Sigmoid colon (tissue), 7 donors: Measurements from ENCODE around the gene SYTL2. TPM values are rescaled to one million over a fixed set of nuclear protein-coding genes. Genes with fewer than 3 reads are reported as not detected.
"Not testable (repeated sequence)": the region's sequence is repeated elsewhere in the genome, so short reads cannot be mapped to it uniquely, and the experiment has no call there.

Source experiments
- DNase-seq: peaks from one replicate; pipeline ENCODE4 v3.0.0-alpha.2; 2019
- H3K27ac ChIP-seq, 4 donors: fragments of 200-600 bp; sonication (generic); one replicate each; pipeline ENCODE4 v1.5.1; 2016 to 2019; ENCODE audit warnings: mild to moderate bottlenecking in 1 of 4
- H3K27me3 ChIP-seq, 3 donors: fragments of 200-600 bp; sonication (generic); one replicate each; pipeline ENCODE4 v1.5.1; 2019; ENCODE audit warnings: mild to moderate bottlenecking in 1 of 3
- H3K36me3 ChIP-seq, 4 donors: fragments of 200-600 bp; sonication (generic); one replicate each; pipeline ENCODE4 v1.5.1; 2016 to 2019
- H3K4me1 ChIP-seq, 4 donors: fragments of 200-600 bp; sonication (generic); one replicate each; pipeline ENCODE4 v1.5.1; 2017 to 2019
- H3K4me3 ChIP-seq, 4 donors: fragments of 200-600 bp; sonication (generic); one replicate each; pipeline ENCODE4 v1.5.1; 2017 to 2019; ENCODE audit warnings: mild to moderate bottlenecking in 2 of 4, moderate library complexity in 1 of 4
- H3K9me3 ChIP-seq, 4 donors: fragments of 200-600 bp in 3 of 4; sonication (generic) in 3 of 4; one replicate each; pipeline versions ENCODE4 v1.5.1 to v1.6.1; 2013 to 2019
- EP300 ChIP-seq, 4 donors: sonication (generic); formaldehyde crosslinking; IDR thresholded peaks; one replicate each; pipeline ENCODE4 v1.6.1; 2017; ENCODE audit warnings: antibody characterized with exemption in 4 of 4
- POLR2A ChIP-seq, 2 donors: fragments of 450-650 bp; IDR thresholded peaks; one replicate each; pipeline ENCODE4 v1.6.1; 2016; ENCODE audit warnings: antibody characterized with exemption in 2 of 2, mild to moderate bottlenecking in 2 of 2, moderate library complexity in 2 of 2
- POLR2AphosphoS5 ChIP-seq, 4 donors: sonication (generic); formaldehyde crosslinking; IDR thresholded peaks; one replicate each; pipeline ENCODE4 v1.6.1; 2017; ENCODE audit warnings: antibody characterized with exemption in 4 of 4
- WGBS, 2 donors: extraction: QIAGEN DNeasy Blood & Tissue Kit; methylation state at CpG; one replicate each; pipeline ENCODE4 v1.1.7; 2013; 5-methylcytosine and 5-hydroxymethylcytosine counted together
- intact Hi-C: fragments of 100-400 bp; cut with DNase I; formaldehyde crosslinking; loops from one replicate; pipeline ENCODE4 v1.15.1; 2023
- polyA plus RNA-seq, 3 donors: library from polyadenylated mRNA; stranded (reverse); fragments of 200-250 nt; gene quantifications; one replicate each; pipeline ENCODE4 v1.2.3, GENCODE V29; 2013
- total RNA-seq, 4 donors: library from RNA; depleted of rRNA; stranded (reverse); fragments of >200 nt; gene quantifications; one replicate each; pipeline ENCODE4 v1.1.0, GENCODE V29; 2016
- TF ChIP-seq, protein P1 (sequence below), 4 experiments: fragments of 450-650 bp in 3 of 4; fragments of 200-600 bp in 1 of 4; IDR thresholded peaks; one replicate each; pipeline ENCODE4 v1.5.1; 2016 to 2019; ENCODE audit warnings: antibody characterized with exemption in 4 of 4, mild to moderate bottlenecking in 3 of 4, moderate library complexity in 2 of 4
- donor health status: healthy with polysubstance abuse.
- donor health status: Bipolar disorder and iron deficiency.
- donor health status: healthy.

Gene SYTL2
- total and polyA plus RNA-seq, 7 donors = 9.0 to 104 (median 30.2) TPM

DNA sequence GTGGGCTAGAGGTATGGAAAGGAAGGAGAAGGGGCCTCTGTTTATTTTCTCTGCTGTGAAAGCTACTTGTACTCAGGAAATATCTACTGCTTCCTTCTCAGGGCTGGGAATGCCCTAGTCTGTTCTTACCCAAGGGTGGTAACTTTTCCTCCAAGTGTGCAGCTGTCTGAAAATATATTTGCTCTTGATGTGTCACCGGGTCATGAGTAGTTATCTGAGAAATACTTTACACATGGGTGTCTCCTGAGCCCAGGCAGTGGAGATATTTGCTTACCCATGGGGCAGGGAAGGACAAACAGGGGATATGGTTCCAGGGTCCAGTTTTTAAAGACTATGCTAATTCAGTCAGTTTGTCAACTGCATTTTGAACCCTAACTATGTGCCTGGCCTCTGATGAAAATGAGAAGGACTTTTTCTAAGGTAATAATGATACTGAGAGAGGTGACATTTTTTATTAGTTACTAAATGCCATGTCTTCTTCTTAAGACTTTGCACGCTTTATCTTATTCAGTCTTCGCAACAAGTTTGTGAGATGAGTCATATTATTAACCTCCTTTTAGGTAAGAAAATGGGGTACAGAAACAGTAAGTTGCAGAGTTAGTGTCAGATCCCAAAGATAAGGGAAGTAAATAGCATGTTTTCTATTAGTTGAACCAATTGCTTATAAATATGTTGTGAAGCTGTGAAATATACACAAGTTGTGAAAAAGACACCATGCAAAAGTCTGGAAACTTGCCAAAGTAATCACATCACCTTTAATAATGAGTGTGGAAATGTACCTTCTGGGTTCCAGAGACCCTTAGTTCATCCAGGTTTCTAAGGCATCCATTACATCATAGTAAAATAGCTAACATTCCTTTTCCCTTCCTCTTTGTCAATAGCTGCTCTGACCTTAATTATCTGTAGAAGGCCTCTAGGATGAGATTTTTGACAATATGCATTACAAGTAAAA is 22.9 kb downstream of the SYTL2 start:
- 30 to 69% methylated on average over 3 of the region's 3 CpGs for WGBS, 2 donors
- Histone ChIP-seq H3K4me1 (no peaks in the 10 kb centered on the region), H3K9me3 (no peaks in the 10 kb centered on the region), H3K4me3 (no peak overlapping the region), H3K27me3 (no peaks in the 10 kb centered on the region), H3K36me3 (no peaks in the 10 kb centered on the region), H3K27ac (no peak overlapping the region)
- TF ChIP-seq POLR2A (IDR thresholded peaks at IDR 0.05) = no peak
- TF ChIP-seq POLR2AphosphoS5 (IDR thresholded peaks at IDR 0.05) = no peak
- TF ChIP-seq, protein P1, sequence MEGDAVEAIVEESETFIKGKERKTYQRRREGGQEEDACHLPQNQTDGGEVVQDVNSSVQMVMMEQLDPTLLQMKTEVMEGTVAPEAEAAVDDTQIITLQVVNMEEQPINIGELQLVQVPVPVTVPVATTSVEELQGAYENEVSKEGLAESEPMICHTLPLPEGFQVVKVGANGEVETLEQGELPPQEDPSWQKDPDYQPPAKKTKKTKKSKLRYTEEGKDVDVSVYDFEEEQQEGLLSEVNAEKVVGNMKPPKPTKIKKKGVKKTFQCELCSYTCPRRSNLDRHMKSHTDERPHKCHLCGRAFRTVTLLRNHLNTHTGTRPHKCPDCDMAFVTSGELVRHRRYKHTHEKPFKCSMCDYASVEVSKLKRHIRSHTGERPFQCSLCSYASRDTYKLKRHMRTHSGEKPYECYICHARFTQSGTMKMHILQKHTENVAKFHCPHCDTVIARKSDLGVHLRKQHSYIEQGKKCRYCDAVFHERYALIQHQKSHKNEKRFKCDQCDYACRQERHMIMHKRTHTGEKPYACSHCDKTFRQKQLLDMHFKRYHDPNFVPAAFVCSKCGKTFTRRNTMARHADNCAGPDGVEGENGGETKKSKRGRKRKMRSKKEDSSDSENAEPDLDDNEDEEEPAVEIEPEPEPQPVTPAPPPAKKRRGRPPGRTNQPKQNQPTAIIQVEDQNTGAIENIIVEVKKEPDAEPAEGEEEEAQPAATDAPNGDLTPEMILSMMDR (IDR thresholded peaks at IDR 0.05) = no peak
- TF ChIP-seq EP300 (IDR thresholded peaks at IDR 0.05) = no peak
- intact Hi-C loops = no loop called here
- DNase-seq = no peak

DNA sequence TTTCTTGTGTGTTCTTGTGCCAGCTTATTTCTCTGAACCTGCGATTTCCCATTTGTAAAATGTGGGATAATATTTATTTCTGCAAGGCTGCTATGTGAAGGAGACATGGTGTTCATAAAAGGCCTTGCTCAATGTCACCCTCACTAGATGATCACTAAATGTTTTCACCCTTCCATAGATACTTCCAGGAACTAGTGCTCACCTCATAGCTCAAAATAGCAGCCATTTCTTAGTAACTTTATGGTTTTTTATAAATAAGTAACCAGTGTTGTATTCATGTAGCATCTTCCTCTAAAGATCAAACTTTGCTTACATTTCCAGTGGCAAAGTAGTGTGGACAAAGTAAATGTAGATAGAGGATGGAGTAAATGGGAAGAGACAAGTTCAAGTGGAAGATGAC is 23.8 kb downstream of the SYTL2 start:
- WGBS, 2 donors = 65 to 93% methylated on average over 1 of the region's 1 CpG
- intact Hi-C loops = no loop called here
- H3K4me1 ChIP-seq = no peaks in the 10 kb centered on the region
- no peak overlapping the region for H3K4me3 ChIP-seq
- H3K9me3 ChIP-seq = peaks cover 0 to 3% (median 0%) of the 10 kb centered on the region in 4 donors
- no peaks in the 10 kb centered on the region for H3K36me3 ChIP-seq
- H3K27me3 ChIP-seq = no peaks in the 10 kb centered on the region
- DNase-seq = no peak
- TF ChIP-seq, protein P1 (IDR thresholded peaks at IDR 0.05) = no peak
- TF ChIP-seq POLR2A (IDR thresholded peaks at IDR 0.05) = no peak
- TF ChIP-seq EP300 (IDR thresholded peaks at IDR 0.05) = no peak
- no peak for TF ChIP-seq POLR2AphosphoS5 (IDR thresholded peaks at IDR 0.05)
- H3K27ac ChIP-seq = no peak overlapping the region

DNA sequence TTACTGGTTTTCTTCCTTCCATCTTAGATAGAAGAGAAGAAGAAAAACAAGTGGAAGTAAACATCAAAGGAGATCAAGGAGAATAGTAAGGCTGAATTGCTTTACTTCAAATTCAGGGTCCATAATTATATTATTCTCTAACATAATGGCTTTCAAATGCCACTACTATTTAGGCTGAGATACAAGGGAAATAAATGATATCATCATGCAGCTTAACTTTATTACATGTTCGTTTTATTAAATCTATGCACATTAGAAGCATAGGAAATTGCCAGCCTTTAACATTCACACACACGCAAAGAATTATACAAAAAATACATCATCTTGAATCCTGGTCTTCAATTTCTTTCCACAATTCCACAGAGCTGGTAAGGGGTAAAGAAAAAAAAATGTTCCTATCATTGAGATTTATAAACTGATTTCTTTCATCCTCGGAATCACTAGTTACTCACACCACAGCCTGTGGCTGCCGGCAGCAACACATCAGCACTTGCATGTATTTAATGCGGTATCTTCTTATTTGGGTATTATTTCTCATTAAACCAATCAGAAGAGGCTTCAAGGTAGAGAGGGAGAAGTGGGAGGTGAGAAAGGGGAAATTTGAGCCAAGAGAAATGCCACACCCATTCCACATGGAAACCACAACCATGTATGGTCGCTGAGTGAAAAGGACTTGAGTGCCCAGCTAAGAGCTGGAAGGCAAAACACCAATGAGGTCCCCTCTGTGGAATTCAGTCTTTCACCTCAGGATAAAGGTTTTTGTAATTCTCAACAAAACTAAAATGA is 26.3 kb downstream of the SYTL2 start:
- Histone ChIP-seq H3K9me3 (peaks cover 0 to 4% (median 0%) of the 10 kb centered on the region in 4 donors), H3K27ac (no peak overlapping the region), H3K27me3 (no peaks in the 10 kb centered on the region), H3K4me3 (no peak overlapping the region), H3K36me3 (no peaks in the 10 kb centered on the region), H3K4me1 (no peaks in the 10 kb centered on the region)
- TF ChIP-seq, protein P1 (IDR thresholded peaks at IDR 0.05) = no peak
- TF ChIP-seq POLR2A (IDR thresholded peaks at IDR 0.05) = no peak
- intact Hi-C loops = no loop called here
- no peak for DNase-seq
- WGBS, 2 donors = 88% methylated on average over 6 of the region's 6 CpGs

DNA sequence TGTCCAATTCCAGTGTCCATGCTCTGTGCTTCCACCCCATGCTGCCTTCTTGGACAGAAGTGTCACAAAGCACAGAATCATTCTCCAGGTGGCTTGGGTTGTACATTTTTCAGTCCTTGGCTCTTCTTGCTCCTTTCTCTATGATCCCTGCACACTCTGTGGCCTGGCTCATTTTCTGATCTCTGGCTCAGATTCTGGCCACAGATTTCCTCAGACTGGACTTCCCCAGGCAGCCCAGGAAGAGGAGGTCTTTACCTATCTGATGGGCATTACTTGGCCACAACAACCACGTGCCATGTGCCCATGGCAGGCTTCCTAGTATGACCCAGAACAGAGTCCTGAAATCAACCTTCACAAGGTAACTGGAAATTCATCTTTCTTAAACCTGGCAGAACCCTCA is 27.2 kb downstream of the SYTL2 start:
- Histone ChIP-seq H3K4me3 (no peak overlapping the region), H3K9me3 (peaks cover 0 to 4% (median 0%) of the 10 kb centered on the region in 4 donors), H3K27me3 (no peaks in the 10 kb centered on the region), H3K36me3 (no peaks in the 10 kb centered on the region), H3K27ac (no peak overlapping the region), H3K4me1 (no peaks in the 10 kb centered on the region)
- DNase-seq = no peak
- intact Hi-C loops = no loop called here
- TF ChIP-seq, protein P1 (IDR thresholded peaks at IDR 0.05) = no peak
- no peak for TF ChIP-seq POLR2A (IDR thresholded peaks at IDR 0.05)
- TF ChIP-seq EP300 (IDR thresholded peaks at IDR 0.05) = no peak
- TF ChIP-seq POLR2AphosphoS5 (IDR thresholded peaks at IDR 0.05) = no peak
- 76 to 88% methylated on average over 1 of the region's 1 CpG for WGBS, 2 donors

DNA sequence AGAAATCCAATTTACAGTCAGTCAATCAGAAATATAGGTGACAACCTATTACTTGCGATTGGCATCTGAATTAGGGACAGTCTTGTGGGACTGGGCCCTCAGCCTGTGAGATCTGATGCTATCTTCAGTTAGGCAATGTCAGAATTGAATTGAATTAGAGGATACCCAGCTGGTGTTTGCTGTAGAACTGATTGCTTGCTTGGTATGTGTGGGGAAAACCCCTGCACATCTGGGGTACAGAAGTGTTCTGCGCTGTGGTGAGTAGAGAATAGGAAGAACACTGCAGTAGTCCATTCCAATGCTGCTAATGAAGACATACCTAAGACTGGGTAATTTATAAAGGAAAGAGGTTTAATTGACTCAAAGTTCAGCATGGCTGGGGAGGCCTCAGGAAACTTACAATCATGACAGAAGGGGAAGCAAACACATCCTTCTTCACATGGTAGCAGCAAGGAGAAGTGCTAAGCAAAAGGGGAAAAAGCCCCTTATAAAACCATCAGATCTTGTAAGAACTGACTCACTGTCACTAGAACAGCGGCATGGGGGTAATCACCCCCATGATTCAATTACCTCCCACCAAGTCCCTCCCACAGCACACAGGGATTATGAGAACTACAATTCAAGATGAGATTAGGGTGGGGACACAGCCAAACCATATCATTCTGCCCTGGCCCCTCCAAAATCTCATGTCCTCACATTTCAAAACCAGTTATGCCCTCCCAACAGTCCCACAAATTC is 30.0 kb downstream of the SYTL2 start:
- DNase-seq, H3K4me1 ChIP-seq, H3K36me3 ChIP-seq, intact Hi-C loops, H3K4me3 ChIP-seq, H3K9me3 ChIP-seq, H3K27ac ChIP-seq, H3K27me3 ChIP-seq: not testable (repeated sequence)
- WGBS, 2 donors = 82 to 89% methylated on average over 3 of the region's 3 CpGs
